Activated T-cell treated with anti-CD3 and anti-CD28 coated beads, Interleukin-2, amount 50 U/mL, for 4 hours (primary cell): ENCODE results near the gene SHISAL1. TPM values are rescaled to one million over a fixed set of nuclear protein-coding genes. Genes with fewer than 3 reads are reported as not detected.
"Not testable (repeated sequence)": the region's sequence is repeated elsewhere in the genome, so short reads cannot be mapped to it uniquely, and the experiment has no call there.

ENCODE experiments used
- ATAC-seq, 2 donors: fragments of 200-7000 bp; cut with Tn5 transposase; one replicate each; pipeline ENCODE4 v1.10.0; 2021
- DNase-seq: peaks from one replicate; pipeline ENCODE4 v3.0.0-alpha.2; 2020
- H3K27me3 Mint-ChIP-seq: one replicate; pipeline ENCODE4 v1.8.0; 2021; ENCODE audit warnings: low read depth, mixed read lengths
- H3K36me3 Mint-ChIP-seq: one replicate; pipeline ENCODE4 v1.8.0; 2022; ENCODE audit warnings: mixed read lengths; ENCODE audit not compliant: insufficient read depth
- H3K4me1 Mint-ChIP-seq: one replicate; pipeline ENCODE4 v1.8.0; 2021; ENCODE audit warnings: low read depth, mixed read lengths
- H3K4me3 Mint-ChIP-seq: one replicate; pipeline ENCODE4 v1.8.0; 2021; ENCODE audit warnings: mild to moderate bottlenecking, moderate library complexity, mixed read lengths
- H3K9me3 Mint-ChIP-seq: one replicate; pipeline ENCODE4 v1.8.0; 2021; ENCODE audit warnings: mixed read lengths
- total RNA-seq, 3 donors: library from RNA; stranded (reverse); gene quantifications; one replicate each; pipeline ENCODE4 v1.2.1, GENCODE V29; 2021

The SHISAL1 gene
- total RNA-seq, 3 donors from 2014 or later: not detected

GRCh38 chr22:44247923-44248892 lies 64.5 kb downstream of the SHISAL1 start:
- Mint-ChIP-seq H3K4me1 (no peaks in the 10 kb centered on the region), H3K27me3 (peaks cover 29% of the 10 kb centered on the region), H3K4me3 (no peak overlapping the region), H3K9me3 (peaks cover 11% of the 10 kb centered on the region), H3K36me3 (no peaks in the 10 kb centered on the region)
- no peak for ATAC-seq
- DNase-seq: no peak

- H3K27me3 Mint-ChIP-seq: peaks cover 30% of the 10 kb centered on the region
- no peak overlapping the region for H3K4me3 Mint-ChIP-seq
- DNase-seq (no peak), ATAC-seq (no peak)
- no peaks in the 10 kb centered on the region for H3K4me1 Mint-ChIP-seq
- peaks cover 11% of the 10 kb centered on the region for H3K9me3 Mint-ChIP-seq
- no peaks in the 10 kb centered on the region for H3K36me3 Mint-ChIP-seq
These were observed 65.4 kb downstream of the SHISAL1 start for GRCh38 chr22:44247346-44247745.

- H3K27me3 Mint-ChIP-seq: peaks cover 36% of the 10 kb centered on the region
- H3K4me1 Mint-ChIP-seq: no peaks in the 10 kb centered on the region
- H3K4me3 Mint-ChIP-seq: no peak overlapping the region
- ATAC-seq (no peak), DNase-seq (no peak)
- no peaks in the 10 kb centered on the region for H3K36me3 Mint-ChIP-seq
- H3K9me3 Mint-ChIP-seq: peaks cover 11% of the 10 kb centered on the region
These were observed 66.0 kb downstream of the SHISAL1 start for GRCh38 chr22:44246615-44247326.

- no peaks in the 10 kb centered on the region for H3K36me3 Mint-ChIP-seq
- peaks cover 11% of the 10 kb centered on the region for H3K9me3 Mint-ChIP-seq
- no peak for DNase-seq
- H3K4me3 Mint-ChIP-seq: no peak overlapping the region
- peaks cover 41% of the 10 kb centered on the region for H3K27me3 Mint-ChIP-seq
- no peak for ATAC-seq
- H3K4me1 Mint-ChIP-seq: no peaks in the 10 kb centered on the region
These were observed 66.9 kb downstream of the SHISAL1 start for GRCh38 chr22:44245867-44246266.

GRCh38 chr22:44245438-44245837 lies 67.3 kb downstream of the SHISAL1 start:
- DNase-seq (no peak), ATAC-seq (no peak)
- no peaks in the 10 kb centered on the region for H3K4me1 Mint-ChIP-seq
- H3K4me3 Mint-ChIP-seq: no peak overlapping the region
- peaks cover 45% of the 10 kb centered on the region for H3K27me3 Mint-ChIP-seq
- no peaks in the 10 kb centered on the region for H3K36me3 Mint-ChIP-seq
- H3K9me3 Mint-ChIP-seq: peaks cover 10% of the 10 kb centered on the region

- no peaks in the 10 kb centered on the region for H3K4me1 Mint-ChIP-seq
- ATAC-seq: no peak
- H3K27me3 Mint-ChIP-seq: peaks cover 47% of the 10 kb centered on the region
- DNase-seq: no peak
- no peaks in the 10 kb centered on the region for H3K36me3 Mint-ChIP-seq
- no peaks in the 10 kb centered on the region for H3K9me3 Mint-ChIP-seq
- H3K4me3 Mint-ChIP-seq: no peak overlapping the region
These were observed 68.4 kb downstream of the SHISAL1 start for GRCh38 chr22:44244265-44244822.

GRCh38 chr22:44243761-44244160 lies 69.0 kb downstream of the SHISAL1 start:
- Mint-ChIP-seq H3K9me3 (no peaks in the 10 kb centered on the region), H3K4me1 (no peaks in the 10 kb centered on the region), H3K36me3 (no peaks in the 10 kb centered on the region), H3K27me3 (peaks cover 47% of the 10 kb centered on the region), H3K4me3 (no peak overlapping the region)
- ATAC-seq (no peak), DNase-seq (no peak)

- H3K36me3 Mint-ChIP-seq: no peaks in the 10 kb centered on the region
These were observed 69.6 kb downstream of the SHISAL1 start for GRCh38 chr22:44242946-44243724.

GRCh38 chr22:44241121-44241520 lies 71.6 kb downstream of the SHISAL1 start:
- not testable (repeated sequence) for H3K9me3 Mint-ChIP-seq, H3K36me3 Mint-ChIP-seq, ATAC-seq, H3K4me3 Mint-ChIP-seq, DNase-seq, H3K4me1 Mint-ChIP-seq
- peaks cover 39% of the 10 kb centered on the region for H3K27me3 Mint-ChIP-seq

More at GRCh38 chr22:44242946-44243724, 69.6 kb downstream of the SHISAL1 start:
- no peak for ATAC-seq
- H3K4me3 Mint-ChIP-seq: no peak overlapping the region
- no peaks in the 10 kb centered on the region for H3K4me1 Mint-ChIP-seq
- no peaks in the 10 kb centered on the region for H3K9me3 Mint-ChIP-seq
- no peak for DNase-seq
- peaks cover 44% of the 10 kb centered on the region for H3K27me3 Mint-ChIP-seq

GRCh38 chr22:44237290-44237689 lies 75.5 kb downstream of the SHISAL1 start:
- H3K36me3 Mint-ChIP-seq: no peaks in the 10 kb centered on the region
- no peaks in the 10 kb centered on the region for H3K4me1 Mint-ChIP-seq
- no peaks in the 10 kb centered on the region for H3K9me3 Mint-ChIP-seq
- no peak overlapping the region for H3K4me3 Mint-ChIP-seq
- H3K27me3 Mint-ChIP-seq: peaks cover 17% of the 10 kb centered on the region
- ATAC-seq: no peak
- DNase-seq: no peak

GRCh38 chr22:44234372-44234771 lies 78.4 kb downstream of the SHISAL1 start:
- H3K27me3 Mint-ChIP-seq, H3K4me1 Mint-ChIP-seq, H3K4me3 Mint-ChIP-seq, DNase-seq, H3K36me3 Mint-ChIP-seq, ATAC-seq, H3K9me3 Mint-ChIP-seq: not testable (repeated sequence)

- Mint-ChIP-seq H3K9me3 (peaks cover 25% of the 10 kb centered on the region), H3K36me3 (no peaks in the 10 kb centered on the region), H3K4me3 (no peak overlapping the region), H3K4me1 (no peaks in the 10 kb centered on the region), H3K27me3 (peaks cover 9% of the 10 kb centered on the region)
- DNase-seq (no peak), ATAC-seq (no peak)
These were observed 81.5 kb downstream of the SHISAL1 start for GRCh38 chr22:44231233-44231632.

- Mint-ChIP-seq H3K36me3 (no peaks in the 10 kb centered on the region), H3K27me3 (peaks cover 16% of the 10 kb centered on the region), H3K4me1 (no peaks in the 10 kb centered on the region), H3K4me3 (no peak overlapping the region), H3K9me3 (peaks cover 25% of the 10 kb centered on the region)
- DNase-seq (no peak), ATAC-seq (no peak)
These were observed 82.9 kb downstream of the SHISAL1 start for GRCh38 chr22:44229809-44230208.

- Mint-ChIP-seq H3K27me3 (peaks cover 16% of the 10 kb centered on the region), H3K36me3 (no peaks in the 10 kb centered on the region), H3K9me3 (peaks cover 25% of the 10 kb centered on the region), H3K4me1 (no peaks in the 10 kb centered on the region), H3K4me3 (no peak overlapping the region)
- ATAC-seq: no peak
- DNase-seq: no peak
These were observed 83.4 kb downstream of the SHISAL1 start for GRCh38 chr22:44229331-44229730.
